T-helper 2 cell treated with Interferon-gamma antibody and Interleukin-4, amounts not matched to agents 100 ng/mL and 5 ng/mL, for 36 hours (primary cell): ENCODE results near the gene PFKM. TPM values are rescaled to one million over a fixed set of nuclear protein-coding genes. Genes with fewer than 3 reads are reported as not detected.

ENCODE experiments used
- intact Hi-C: fragments of 100-400 bp; cut with micrococcal nuclease; formaldehyde crosslinking; loops from one replicate; pipeline ENCODE4 v1.15.1; 2023
- total RNA-seq: library from RNA; stranded (reverse); gene quantifications from 2 replicates; pipeline ENCODE4 v1.2.3, GENCODE V29; 2022

Gene PFKM
- total RNA-seq, result 18.1 and 21.2 TPM in 2 replicates

- intact Hi-C loops, result loop anchor here (1.0 kb wide), 1 partner anchor 13 kb away; the partner anchor contains the start of gene SENP1
These were observed at the start of gene PFKM for GRCh38 chr12:48119078-48119833. TSS of gene PFKM (plus strand) at chr12:48119364. CDS start at chr12:48122775, 3,411 bp downstream.

- intact Hi-C loops, result no loop called here
These were observed 49.1 kb upstream of the PFKM start for GRCh38 chr12:48070033-48070432.

DNA sequence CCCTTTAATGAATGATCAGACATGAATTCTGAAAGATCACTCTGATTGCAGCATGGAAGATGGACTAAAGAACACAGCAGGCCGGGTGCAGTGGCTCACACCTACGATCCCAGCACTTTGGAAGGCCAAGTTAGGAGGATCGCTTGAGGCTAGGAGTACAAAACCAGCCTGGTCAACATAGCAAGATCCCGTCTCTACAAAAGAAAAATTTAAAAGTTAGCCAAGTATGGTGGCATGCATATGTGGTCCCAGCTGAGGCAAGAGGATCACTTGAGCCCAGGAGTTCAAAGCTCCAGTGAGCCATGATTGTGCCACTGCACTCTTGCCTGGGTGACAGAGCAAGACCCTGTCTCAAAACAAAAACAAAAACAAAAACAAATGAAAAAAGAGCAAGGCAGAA lies 48.4 kb upstream of the PFKM start:
- intact Hi-C loops, result no loop called here

DNA sequence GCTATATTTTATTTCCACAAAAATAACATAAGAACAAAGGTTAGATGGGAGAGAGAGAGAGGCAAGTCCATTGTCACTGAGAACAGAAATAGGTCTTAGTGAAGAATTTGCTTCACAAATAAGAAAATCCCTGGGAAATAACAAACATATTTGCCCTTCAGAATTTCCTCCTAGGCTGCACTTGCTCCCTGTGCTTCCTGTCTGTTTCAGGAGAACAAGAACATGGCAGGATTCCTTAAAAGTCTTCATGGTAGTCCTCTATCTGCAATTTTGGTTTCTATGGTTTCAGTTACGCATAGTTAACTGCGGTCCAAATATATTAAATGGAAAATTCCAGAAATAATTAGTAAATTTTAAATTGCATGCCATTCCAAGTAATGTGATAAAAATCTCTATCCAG lies 47.4 kb upstream of the PFKM start:
- intact Hi-C loops, result no loop called here

DNA sequence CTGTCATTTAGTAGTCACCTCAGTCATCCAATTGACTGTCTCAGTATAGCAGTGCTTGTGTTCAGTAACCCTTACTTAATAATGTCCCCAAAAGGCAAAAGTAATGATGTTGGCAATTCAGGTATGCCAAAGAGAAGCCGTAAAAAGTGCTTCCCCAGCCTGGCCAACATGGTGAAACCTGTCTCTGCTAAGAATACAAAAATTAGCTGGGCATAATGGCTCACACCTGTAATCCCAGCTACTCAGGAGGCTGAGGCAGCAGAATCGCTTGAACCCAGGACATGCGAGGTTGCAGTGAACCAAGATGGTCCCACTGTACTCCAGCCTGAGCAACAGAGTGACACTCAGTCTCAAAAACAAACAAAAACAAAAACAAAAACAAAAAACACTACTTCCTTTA lies 46.9 kb upstream of the PFKM start:
- intact Hi-C loops, result no loop called here

GRCh38 chr12:48074266-48074665 lies 44.9 kb upstream of the PFKM start:
- intact Hi-C loops, result no loop called here

- intact Hi-C loops, result no loop called here
These were observed 43.3 kb upstream of the PFKM start for GRCh38 chr12:48075832-48076231.

GRCh38 chr12:48077111-48077510 lies 42.1 kb upstream of the PFKM start:
- intact Hi-C loops, result no loop called here

GRCh38 chr12:48078901-48079300 lies 40.3 kb upstream of the PFKM start:
- intact Hi-C loops, result no loop called here

DNA sequence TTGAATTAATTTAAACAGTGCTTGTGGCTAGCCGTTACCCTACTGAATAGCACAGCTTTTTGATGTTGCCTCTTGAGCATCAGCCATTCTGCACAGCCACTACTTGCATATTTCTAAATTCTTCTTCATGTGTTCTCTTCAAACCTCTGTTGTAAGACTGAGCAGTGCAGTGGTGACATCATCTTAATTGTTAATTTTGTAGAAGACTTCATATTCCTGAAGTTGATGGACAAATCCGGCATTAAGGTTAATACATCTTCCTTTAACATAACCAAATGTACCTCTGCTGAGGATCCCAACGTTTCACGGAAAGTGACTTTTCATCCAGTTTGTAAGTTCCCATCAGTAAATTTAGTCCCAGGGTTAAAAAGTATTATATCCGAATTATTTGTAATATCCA lies 38.9 kb upstream of the PFKM start:
- intact Hi-C loops, result no loop called here

GRCh38 chr12:48080821-48081220 lies 38.3 kb upstream of the PFKM start:
- intact Hi-C loops, result no loop called here

- intact Hi-C loops, result loop anchor here (1.0 kb wide), 1 partner anchor 81 kb away; no protein-coding TSS in a partner anchor
These were observed 35.1 kb upstream of the PFKM start for GRCh38 chr12:48084066-48084465.

- intact Hi-C loops, result loop anchor here (1.0 kb wide), 1 partner anchor 80 kb away; no protein-coding TSS in a partner anchor
These were observed 34.2 kb upstream of the PFKM start for GRCh38 chr12:48084841-48085460.

DNA sequence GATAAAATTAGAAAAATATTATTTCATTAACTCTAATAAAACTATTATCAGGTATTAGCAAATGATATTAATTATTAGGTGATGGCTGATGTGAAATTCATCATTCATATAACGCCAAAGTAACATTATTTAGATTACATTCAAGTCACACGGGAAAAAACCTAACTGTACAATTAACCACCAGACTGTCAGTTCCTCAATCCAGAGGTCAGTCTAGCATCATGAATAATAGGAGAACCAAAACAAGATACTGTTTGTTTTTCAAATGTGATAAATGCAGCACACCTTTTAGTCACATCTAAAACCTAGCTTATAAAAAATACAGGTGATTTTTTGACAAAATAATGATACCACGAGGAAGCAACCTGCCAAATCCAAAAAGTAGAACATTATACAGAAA lies 32.8 kb upstream of the PFKM start:
- intact Hi-C loops, result no loop called here

GRCh38 chr12:48092611-48093010 lies 26.6 kb upstream of the PFKM start:
- intact Hi-C loops, result no loop called here

DNA sequence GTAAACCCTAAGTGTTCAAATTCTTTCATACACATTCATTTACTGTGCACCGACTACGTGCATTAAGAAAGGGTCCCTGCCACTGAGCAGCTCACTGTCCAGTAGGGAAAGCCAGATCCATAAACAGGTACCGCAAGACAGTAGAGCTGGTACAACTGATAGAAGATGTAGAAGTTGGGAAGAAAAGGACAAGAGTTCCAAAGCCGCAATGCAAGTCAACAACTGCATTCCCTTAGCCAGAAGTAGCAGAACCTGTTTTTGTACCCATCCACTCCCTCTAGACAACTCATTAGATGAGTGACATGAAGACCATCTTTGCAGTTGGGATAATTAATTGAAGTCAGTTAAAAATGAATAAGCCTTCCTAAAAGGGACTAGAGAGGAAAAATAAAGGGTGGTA lies 14.6 kb upstream of the PFKM start:
- intact Hi-C loops, result loop anchor here (10.0 kb wide), 1 partner anchor 200 kb away; the partner anchor contains the start of gene VDR

GRCh38 chr12:48105321-48105866 lies 13.8 kb upstream of the PFKM start:
- intact Hi-C loops, result loop anchor here (1.0 to 10.0 kb wide), 4 partner anchors 77 to 611 kb away; partner anchors contain the start of genes CCDC184, CCNT1 and VDR

GRCh38 chr12:48105867-48106680 lies 13.1 kb upstream of the PFKM start, which contains the start of gene SENP1:
TSS of gene SENP1 (minus strand) at chr12:48106079. CDS start at chr12:48101472, 4,607 bp downstream.
- intact Hi-C loops, result loop anchor here (1.0 to 10.0 kb wide), 7 partner anchors 13 to 610 kb away; partner anchors contain the start of genes ASB8, CCDC184, CCNT1 and PFKM

GRCh38 chr12:48106681-48107613 lies 12.2 kb upstream of the PFKM start:
- intact Hi-C loops, result loop anchor here (1.0 to 10.0 kb wide), 6 partner anchors 12 to 400 kb away; partner anchors contain the start of genes ASB8, CCDC184, PFKM and RPAP3

- intact Hi-C loops, result loop anchor here (5.0 to 10.0 kb wide), 3 partner anchors 73 to 205 kb away; partner anchors contain the start of genes CCDC184 and VDR
These were observed 9.7 kb upstream of the PFKM start for GRCh38 chr12:48109424-48109823.
